HEK293 (cell line): ENCODE measurements around the gene COL9A1.

Source experiments
- CTCF ChIP-seq: fragments of 450-650 bp; formaldehyde crosslinking; IDR thresholded peaks from 2 replicates; pipeline ENCODE4 v1.5.1; 2016; ENCODE audit warnings: missing biosample characterization, missing genetic modification characterization
- SETDB1 ChIP-seq: IDR thresholded peaks from one replicate; pipeline ENCODE4 v1.6.1; 2017; ENCODE audit warnings: mild to moderate bottlenecking, low read length, moderate library complexity, mixed read lengths; ENCODE audit not compliant: insufficient read length
- YY1 ChIP-seq: fragments of 450-650 bp; formaldehyde crosslinking; IDR thresholded peaks from 2 replicates; pipeline ENCODE4 v1.5.1; 2018; ENCODE audit warnings: missing biosample characterization, missing genetic modification characterization
- ZNF132 ChIP-seq: fragments of 450-650 bp; formaldehyde crosslinking; IDR thresholded peaks from 2 replicates; pipeline ENCODE4 v1.5.1; 2017; ENCODE audit warnings: missing biosample characterization, missing genetic modification characterization, borderline replicate concordance

- TF ChIP-seq ZNF132 (no peak), CTCF (tag by site-specific recombination) (no peak), SETDB1 (no peak), YY1 (no peak)
These were observed 4.8 kb downstream of the COL9A1 start for GRCh38 chr6:70298068-70298467.
